ENCODE measurements around the gene SF3A2. TPM values are rescaled to one million over a fixed set of nuclear protein-coding genes. Genes with fewer than 3 reads are reported as not detected.

Gene SF3A2
- total and polyA plus RNA-seq, 4 donors, result 2.2 to 32.0 (median 13.2) TPM

- H3K27me3 ChIP-seq (ENCODE audit: control insufficient read depth in 4 of 4, insufficient read depth in 4 of 4, low read length in 3 of 4), result peaks cover 0 to 3% (median 0%) of the 10 kb centered on the region in 4 donors
- H3K9me3 ChIP-seq (ENCODE audit: control insufficient read depth in 4 of 4, low read length in 3 of 4), result no peaks in the 10 kb centered on the region
- TF ChIP-seq REST (IDR thresholded peaks at IDR 0.05), result no peak
- TF ChIP-seq CTCF (IDR thresholded peaks at IDR 0.05; ENCODE audit: low read depth, low read length, missing input control), result no peak
- TF ChIP-seq TAF1 (conservative IDR thresholded peaks at IDR 0.05), result no peak
- TF ChIP-seq EGR1 (IDR thresholded peaks at IDR 0.05; ENCODE audit: low read depth in 2 of 2), result no peak
- 3% methylated on average over 74 of the region's 74 CpGs for WGBS
- H3K9ac ChIP-seq (ENCODE audit: low read depth in 1 of 2, low read length in 2 of 2), result no peak overlapping the region
- DNase-seq (ENCODE audit: low spot score), result no peak
- peak overlapping the region; percentile 50 to 61 for H3K27ac ChIP-seq (ENCODE audit: low read depth in 1 of 2, low read length in 2 of 2)
- H3K4me3 ChIP-seq (ENCODE audit: low read depth in 1 of 3, low read length in 3 of 3), result peak overlapping the region in 2 of 3 donors; percentile 16 to 42
- peaks cover 0 to 20% (median 11%) of the 10 kb centered on the region in 4 donors for H3K4me1 ChIP-seq (ENCODE audit: control insufficient read depth in 4 of 4, insufficient read depth in 4 of 4, low read length in 3 of 4)
- H3K36me3 ChIP-seq (ENCODE audit: control insufficient read depth in 4 of 4, insufficient read depth in 3 of 4, low read depth in 1 of 4, low read length in 3 of 4), result no peaks in the 10 kb centered on the region
These were observed 53.3 kb downstream of the SF3A2 start for GRCh38 chr19:2289714-2290435.

- WGBS, result 4% methylated on average over 82 of the region's 82 CpGs
- H3K27me3 ChIP-seq (ENCODE audit: control insufficient read depth in 4 of 4, insufficient read depth in 4 of 4, low read length in 3 of 4), result peaks cover 0 to 3% (median 0%) of the 10 kb centered on the region in 4 donors
- TF ChIP-seq ZBTB33 (IDR thresholded peaks at IDR 0.05), result no peak
- no peaks in the 10 kb centered on the region for H3K36me3 ChIP-seq (ENCODE audit: control insufficient read depth in 4 of 4, insufficient read depth in 3 of 4, low read depth in 1 of 4, low read length in 3 of 4)
- H3K27ac ChIP-seq (ENCODE audit: low read depth in 1 of 2, low read length in 2 of 2), result peak overlapping the region; percentile 50 to 61
- peak overlapping the region in 2 of 3 donors; percentile 28 to 42 for H3K4me3 ChIP-seq (ENCODE audit: low read depth in 1 of 3, low read length in 3 of 3)
- no peak overlapping the region for H3K9ac ChIP-seq (ENCODE audit: low read depth in 1 of 2, low read length in 2 of 2)
- no peaks in the 10 kb centered on the region for H3K9me3 ChIP-seq (ENCODE audit: control insufficient read depth in 4 of 4, low read length in 3 of 4)
- DNase-seq (ENCODE audit: low spot score), result no peak
- peaks cover 0 to 20% (median 11%) of the 10 kb centered on the region in 4 donors for H3K4me1 ChIP-seq (ENCODE audit: control insufficient read depth in 4 of 4, insufficient read depth in 4 of 4, low read length in 3 of 4)
These were observed 54.0 kb downstream of the SF3A2 start for GRCh38 chr19:2290441-2291184.
